Upper lobe of right lung (tissue), 1 donor: ENCODE results near the gene CHEK2. TPM values are rescaled to one million over a fixed set of nuclear protein-coding genes. Genes with fewer than 3 reads are reported as not detected.
"Not testable (repeated sequence)": the region's sequence is repeated elsewhere in the genome, so short reads cannot be mapped to it uniquely, and the experiment has no call there.

ENCODE experiments used
- ATAC-seq: fragments of 200-7000 bp; cut with Tn5 transposase; one replicate; pipeline ENCODE4 v1.9.1; 2020; ENCODE audit warnings: mild to moderate bottlenecking, moderate library complexity
- DNase-seq: peaks from one replicate; pipeline ENCODE4 v3.0.0-alpha.2; 2020
- H3K27ac ChIP-seq: fragments of 200-600 bp; one replicate; pipeline ENCODE4 v1.8.0; 2022
- H3K27me3 ChIP-seq: fragments of 200-600 bp; one replicate; pipeline ENCODE4 v1.8.0; 2022; ENCODE audit warnings: mild to moderate bottlenecking
- H3K36me3 ChIP-seq: fragments of 200-600 bp; one replicate; pipeline ENCODE4 v1.8.0; 2022
- H3K4me1 ChIP-seq: fragments of 200-600 bp; one replicate; pipeline ENCODE4 v1.8.0; 2022
- H3K4me3 ChIP-seq: fragments of 200-600 bp; one replicate; pipeline ENCODE4 v1.8.0; 2022; ENCODE audit warnings: mild to moderate bottlenecking
- H3K9me3 ChIP-seq: fragments of 200-600 bp; one replicate; pipeline ENCODE4 v1.8.0; 2022
- intact Hi-C: fragments of 100-400 bp; cut with DNase I; formaldehyde crosslinking; loops from one replicate; pipeline ENCODE4 v1.11.0; 2022
- total RNA-seq: library from RNA; stranded (reverse); fragmentation: NEBNext Ultra II Directional; extraction: Animal tissue kit (Norgen Biotek cat#: 25700); gene quantifications from one replicate; pipeline ENCODE4 v1.2.1, GENCODE V29; 2021
- TF ChIP-seq, protein P1 (sequence below): fragments of 200-600 bp; IDR thresholded peaks from one replicate; pipeline ENCODE4 v1.8.0; 2022; ENCODE audit warnings: antibody characterized with exemption
- donor health status: DM: no; HTN: yes; CAD: no; lungs with severe emphysema.

The CHEK2 gene
- total RNA-seq, 1 donor from 2014 or later: 9.2 TPM

DNA sequence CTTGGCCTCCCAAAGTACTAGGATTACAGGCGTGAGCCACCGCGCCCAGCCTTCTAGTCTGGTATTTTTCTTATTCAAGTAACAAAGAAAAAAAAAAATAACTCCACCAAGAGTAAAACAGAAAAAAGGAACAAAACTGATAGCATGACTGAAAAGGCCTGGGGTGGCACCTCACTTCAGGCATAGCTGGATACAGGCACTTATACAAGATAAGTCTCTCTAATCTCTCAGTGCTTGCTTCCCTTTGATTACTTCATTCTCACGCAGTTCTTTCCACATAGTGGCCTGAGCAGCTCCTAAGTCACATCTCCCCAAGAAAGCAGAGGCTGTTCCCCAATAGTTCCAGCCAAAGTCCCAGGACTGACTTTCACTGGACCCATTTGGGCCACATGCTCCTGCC is 58.7 kb downstream of the CHEK2 start:
- ATAC-seq, H3K27ac ChIP-seq, H3K36me3 ChIP-seq, intact Hi-C loops, DNase-seq, H3K27me3 ChIP-seq, H3K4me3 ChIP-seq, H3K9me3 ChIP-seq, H3K4me1 ChIP-seq: not testable (repeated sequence)

DNA sequence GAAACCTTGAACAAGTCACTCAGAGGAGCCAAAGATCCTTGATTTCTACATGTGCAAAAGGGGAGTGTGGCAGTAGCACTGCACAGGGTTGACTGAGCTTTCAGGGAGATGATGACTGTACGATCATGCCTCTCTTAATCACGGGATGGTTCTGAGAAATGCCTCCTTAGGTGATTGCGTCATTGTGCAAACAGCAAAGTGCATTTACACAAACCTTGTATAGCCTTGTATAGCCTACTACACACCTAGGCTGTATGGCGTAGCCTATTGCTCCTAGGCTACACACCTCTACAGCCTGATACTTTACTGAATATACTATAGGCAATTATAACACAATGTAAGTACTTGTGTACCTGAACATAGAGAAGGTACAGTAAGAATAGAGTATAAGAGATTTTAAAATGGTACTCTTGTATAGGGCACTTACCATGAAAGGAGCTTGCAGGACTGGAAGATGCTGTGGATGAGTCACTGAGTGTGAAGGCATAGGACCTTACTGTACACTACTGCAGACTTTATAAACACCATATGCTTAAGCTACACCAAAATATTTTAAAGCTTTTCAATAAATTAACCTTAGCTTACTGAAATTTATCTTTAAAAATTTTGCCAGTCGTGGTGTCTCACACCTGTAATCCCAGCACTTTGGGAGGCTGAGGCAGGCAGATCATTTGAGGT is 60.7 kb downstream of the CHEK2 start:
- DNase-seq, H3K4me3 ChIP-seq, H3K27ac ChIP-seq, H3K27me3 ChIP-seq, H3K9me3 ChIP-seq, intact Hi-C loops, ATAC-seq, H3K36me3 ChIP-seq, H3K4me1 ChIP-seq: not testable (repeated sequence)

DNA sequence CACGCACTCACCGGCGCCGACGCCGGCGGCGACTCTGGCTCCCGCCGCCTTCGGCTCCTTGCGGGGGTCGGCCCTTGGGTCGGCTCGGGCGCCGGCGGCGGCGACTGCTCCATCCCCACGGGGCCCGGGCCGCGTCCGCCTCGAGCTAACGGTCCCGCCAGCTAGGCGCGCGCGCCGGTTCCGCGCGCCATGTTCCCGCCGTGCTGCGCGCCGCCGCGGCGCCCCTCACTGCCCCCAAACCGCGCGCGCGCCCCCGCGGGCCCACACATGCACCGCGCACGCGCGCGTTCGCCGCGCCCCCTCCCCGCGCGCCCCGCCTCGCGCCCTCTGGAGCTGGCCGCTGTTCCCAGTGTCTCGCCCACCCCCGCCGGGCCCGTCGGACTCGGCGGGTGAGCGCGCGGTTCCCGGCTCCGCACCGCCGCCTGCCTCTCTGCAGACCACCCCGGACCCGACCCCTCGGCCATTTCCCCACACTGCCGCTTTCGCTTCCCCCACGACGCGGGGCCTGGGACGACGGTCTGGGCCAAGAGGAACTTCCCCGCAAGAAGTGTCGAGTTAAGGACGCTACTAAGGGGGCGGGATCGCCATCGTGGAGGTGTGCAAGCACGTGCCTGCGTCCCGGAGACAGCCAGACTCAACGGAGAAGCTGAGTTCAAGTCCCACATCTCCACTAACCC is 61.9 kb downstream of the CHEK2 start, which contains the start of gene TTC28:
TTC28 (minus strand) TSS at position 230 of the 677 bp plus-strand sequence; CDS start at position 113, 117 bp downstream.
- H3K4me1 ChIP-seq, H3K27ac ChIP-seq, H3K36me3 ChIP-seq, intact Hi-C loops, H3K27me3 ChIP-seq, H3K9me3 ChIP-seq: not testable (repeated sequence)
- peak within 1 kb of the TSS; percentile 64 for H3K4me3 ChIP-seq
- DNase-seq (peak; percentile 89), ATAC-seq (peak; percentile 61)

DNA sequence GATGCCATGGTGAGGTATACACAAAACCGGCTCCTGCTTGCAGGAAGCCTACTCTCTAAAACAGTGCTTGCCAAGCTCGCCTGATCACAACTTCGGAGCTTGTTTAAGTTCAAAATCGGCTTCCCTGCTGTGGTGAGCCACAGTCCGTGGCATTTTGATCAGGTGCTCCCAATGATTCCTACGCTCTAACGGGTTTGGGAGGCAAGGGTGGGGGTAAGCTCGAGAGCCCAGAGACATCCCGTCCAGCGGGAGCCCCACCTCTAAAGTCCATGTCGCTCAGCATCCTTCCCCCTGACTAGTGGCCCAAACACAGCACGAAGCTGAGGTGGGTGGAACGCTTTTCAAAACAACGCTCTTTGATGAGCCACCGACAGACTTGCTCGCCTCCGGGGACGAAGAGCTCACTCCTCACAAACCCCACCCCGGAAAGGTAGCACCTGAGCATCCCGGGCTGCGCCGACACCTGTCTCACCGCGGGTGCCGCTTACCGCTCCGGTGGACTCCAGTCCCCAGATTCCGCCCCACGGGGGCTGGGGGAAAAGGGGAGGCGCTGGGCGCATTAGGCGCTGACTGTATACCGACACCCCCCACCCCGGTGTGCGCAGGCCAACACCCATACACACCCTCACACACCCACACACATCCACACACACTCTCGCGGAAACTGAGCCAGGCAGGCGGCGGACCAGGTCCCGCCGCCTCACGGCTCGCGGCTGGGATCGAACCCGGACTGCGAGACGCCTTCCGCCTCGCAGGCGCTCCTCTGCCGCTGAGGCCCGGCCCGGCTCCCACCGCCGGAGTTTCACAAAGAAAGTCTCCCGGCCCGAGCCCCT is 62.6 kb downstream of the CHEK2 start:
- ATAC-seq, H3K9me3 ChIP-seq, DNase-seq, H3K27ac ChIP-seq, H3K27me3 ChIP-seq, intact Hi-C loops, H3K36me3 ChIP-seq: not testable (repeated sequence)
- Histone ChIP-seq H3K4me3 (peak overlapping the region; percentile 64), H3K4me1 (peaks cover 11% of the 10 kb centered on the region)

DNA sequence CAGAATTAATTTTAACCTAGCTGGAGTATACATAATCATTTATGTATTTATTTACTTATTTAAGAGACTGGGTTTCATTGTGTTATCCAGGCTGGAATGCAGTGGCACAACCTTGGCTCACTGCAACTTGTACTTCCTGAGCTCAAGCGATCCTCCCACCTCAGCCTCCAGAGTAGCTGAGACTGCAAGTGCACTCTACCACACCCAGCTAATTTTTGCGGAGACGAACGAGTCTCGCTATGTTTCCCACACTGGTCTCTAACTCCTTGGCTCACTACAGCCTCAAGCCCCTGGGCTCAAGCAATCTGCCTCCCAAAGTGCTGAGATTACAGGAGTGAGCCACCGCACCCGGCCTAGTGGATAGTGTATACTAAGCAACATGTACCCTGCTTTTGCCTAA is 63.5 kb downstream of the CHEK2 start:
- H3K27me3 ChIP-seq, H3K27ac ChIP-seq, DNase-seq, H3K36me3 ChIP-seq, intact Hi-C loops, H3K9me3 ChIP-seq, ATAC-seq: not testable (repeated sequence)
- Histone ChIP-seq H3K4me3 (peak overlapping the region; percentile 64), H3K4me1 (peaks cover 14% of the 10 kb centered on the region)

DNA sequence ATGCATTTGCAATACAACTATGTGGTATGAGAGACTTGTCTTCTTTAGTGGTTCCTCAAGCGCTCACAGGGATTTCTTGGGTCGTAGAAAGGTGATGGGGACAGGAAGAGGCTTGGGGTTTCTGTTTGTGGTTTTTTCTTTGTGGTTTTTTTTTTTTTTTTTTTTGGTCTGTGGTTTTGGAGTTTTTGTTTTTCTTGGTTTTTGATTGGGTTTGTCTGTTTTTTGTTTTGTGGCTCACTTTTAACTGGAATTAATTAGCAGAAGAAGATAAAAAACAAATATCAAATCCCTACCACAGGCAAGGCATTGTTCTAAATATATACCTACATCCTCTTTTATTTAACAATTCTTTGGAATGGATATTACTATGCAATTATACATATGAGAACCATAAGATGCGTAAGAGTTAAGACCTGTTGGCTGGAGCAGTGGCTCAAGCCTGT is 67.5 kb downstream of the CHEK2 start:
- ATAC-seq: no peak
- intact Hi-C loops: no loop called here

DNA sequence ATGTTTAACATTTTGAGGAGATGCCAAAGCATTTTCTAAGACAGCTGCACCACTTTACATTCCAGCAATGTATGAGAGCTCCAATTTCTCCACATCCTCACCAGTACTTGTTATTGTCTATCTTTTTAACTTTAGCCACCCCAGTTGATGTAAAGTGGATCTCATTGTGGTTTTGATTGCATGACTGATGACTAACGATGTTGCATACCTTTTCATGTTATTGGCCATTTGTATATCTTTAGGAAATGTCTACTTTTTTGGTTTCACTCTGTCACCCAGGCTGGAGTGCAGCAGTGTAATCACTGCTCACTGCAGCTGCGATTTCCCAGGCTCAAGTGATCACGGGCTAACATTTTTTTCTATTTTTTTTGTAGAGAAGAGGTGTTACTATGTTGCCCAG is 70.9 kb downstream of the CHEK2 start:
- Histone ChIP-seq H3K27me3 (no peaks in the 10 kb centered on the region), H3K27ac (no peak overlapping the region), H3K9me3 (no peaks in the 10 kb centered on the region), H3K4me3 (no peak overlapping the region), H3K36me3 (no peaks in the 10 kb centered on the region), H3K4me1 (peaks cover 10% of the 10 kb centered on the region)
- ATAC-seq (no peak), DNase-seq (no peak)
- TF ChIP-seq, protein P1, sequence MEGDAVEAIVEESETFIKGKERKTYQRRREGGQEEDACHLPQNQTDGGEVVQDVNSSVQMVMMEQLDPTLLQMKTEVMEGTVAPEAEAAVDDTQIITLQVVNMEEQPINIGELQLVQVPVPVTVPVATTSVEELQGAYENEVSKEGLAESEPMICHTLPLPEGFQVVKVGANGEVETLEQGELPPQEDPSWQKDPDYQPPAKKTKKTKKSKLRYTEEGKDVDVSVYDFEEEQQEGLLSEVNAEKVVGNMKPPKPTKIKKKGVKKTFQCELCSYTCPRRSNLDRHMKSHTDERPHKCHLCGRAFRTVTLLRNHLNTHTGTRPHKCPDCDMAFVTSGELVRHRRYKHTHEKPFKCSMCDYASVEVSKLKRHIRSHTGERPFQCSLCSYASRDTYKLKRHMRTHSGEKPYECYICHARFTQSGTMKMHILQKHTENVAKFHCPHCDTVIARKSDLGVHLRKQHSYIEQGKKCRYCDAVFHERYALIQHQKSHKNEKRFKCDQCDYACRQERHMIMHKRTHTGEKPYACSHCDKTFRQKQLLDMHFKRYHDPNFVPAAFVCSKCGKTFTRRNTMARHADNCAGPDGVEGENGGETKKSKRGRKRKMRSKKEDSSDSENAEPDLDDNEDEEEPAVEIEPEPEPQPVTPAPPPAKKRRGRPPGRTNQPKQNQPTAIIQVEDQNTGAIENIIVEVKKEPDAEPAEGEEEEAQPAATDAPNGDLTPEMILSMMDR: no peak
- intact Hi-C loops: no loop called here

More for the DNA sequence above, 67.5 kb downstream of the CHEK2 start:
- H3K9me3 ChIP-seq: no peaks in the 10 kb centered on the region
- TF ChIP-seq, protein P1: no peak
- H3K27me3 ChIP-seq: no peaks in the 10 kb centered on the region
- DNase-seq: no peak
- no peaks in the 10 kb centered on the region for H3K36me3 ChIP-seq
- no peak overlapping the region for H3K27ac ChIP-seq
- no peak overlapping the region for H3K4me3 ChIP-seq
- H3K4me1 ChIP-seq: peaks cover 10% of the 10 kb centered on the region

DNA sequence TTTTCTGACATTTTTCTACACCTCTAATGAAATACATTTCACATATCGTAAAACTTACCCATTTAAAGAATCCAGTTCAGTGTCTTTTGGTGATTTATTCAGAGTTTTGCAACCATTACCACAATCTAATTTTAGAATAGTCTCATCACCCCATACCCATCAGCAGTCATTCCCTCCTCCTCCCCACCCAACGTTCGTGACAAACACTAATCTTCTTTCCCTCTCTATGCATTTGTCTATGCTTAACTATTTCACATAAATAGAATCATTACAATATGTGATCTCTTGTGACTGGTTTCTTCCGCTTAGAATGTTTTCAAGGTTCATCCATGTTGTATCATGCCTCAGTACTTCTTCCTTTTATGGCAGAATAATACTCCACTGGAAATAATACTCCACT is 71.5 kb downstream of the CHEK2 start:
- H3K4me3 ChIP-seq: no peak overlapping the region
- H3K36me3 ChIP-seq: no peaks in the 10 kb centered on the region
- peaks cover 10% of the 10 kb centered on the region for H3K4me1 ChIP-seq
- H3K27ac ChIP-seq: no peak overlapping the region
- TF ChIP-seq, protein P1: no peak
- no peaks in the 10 kb centered on the region for H3K27me3 ChIP-seq
- ATAC-seq (no peak), DNase-seq (no peak)
- no peaks in the 10 kb centered on the region for H3K9me3 ChIP-seq
- intact Hi-C loops: no loop called here
